HUES64 (cell line): ENCODE results near the gene GAREM1.

Experiments
- H3K27ac ChIP-seq: 2 replicates; pipeline ENCODE4 v1.7.0; 2013; ENCODE audit warnings: low read depth, low read length, inconsistent platforms
- H3K27me3 ChIP-seq: 2 replicates; pipeline ENCODE4 v1.6.1; 2013; ENCODE audit warnings: mild to moderate bottlenecking, low read length; ENCODE audit not compliant: insufficient read depth
- H3K36me3 ChIP-seq: 2 replicates; pipeline ENCODE4 v1.6.1; 2013; ENCODE audit warnings: mild to moderate bottlenecking, low read length; ENCODE audit not compliant: insufficient read depth
- H3K4me1 ChIP-seq: 2 replicates; pipeline ENCODE4 v1.6.1; 2013; ENCODE audit warnings: mild to moderate bottlenecking, low read length, moderate library complexity; ENCODE audit not compliant: insufficient read depth
- H3K4me3 ChIP-seq: 2 replicates; pipeline ENCODE4 v1.5.1; 2013; ENCODE audit warnings: mild to moderate bottlenecking, low read length, moderate library complexity
- H3K9ac ChIP-seq: 2 replicates; pipeline ENCODE4 v1.6.1; 2013; ENCODE audit warnings: mild to moderate bottlenecking, low read depth, low read length
- H3K9me3 ChIP-seq: 2 replicates; pipeline ENCODE4 v1.6.1; 2013; ENCODE audit warnings: low read depth, low read length; ENCODE audit not compliant: insufficient read depth
- WGBS: fragments of 150-250, 120-280 bp; methylation state at CpG from one replicate; pipeline ENCODE4 v1.1.7; 2013; ENCODE audit warnings: missing lambda C conversion rate; 5-methylcytosine and 5-hydroxymethylcytosine counted together

The GAREM1 gene

DNA sequence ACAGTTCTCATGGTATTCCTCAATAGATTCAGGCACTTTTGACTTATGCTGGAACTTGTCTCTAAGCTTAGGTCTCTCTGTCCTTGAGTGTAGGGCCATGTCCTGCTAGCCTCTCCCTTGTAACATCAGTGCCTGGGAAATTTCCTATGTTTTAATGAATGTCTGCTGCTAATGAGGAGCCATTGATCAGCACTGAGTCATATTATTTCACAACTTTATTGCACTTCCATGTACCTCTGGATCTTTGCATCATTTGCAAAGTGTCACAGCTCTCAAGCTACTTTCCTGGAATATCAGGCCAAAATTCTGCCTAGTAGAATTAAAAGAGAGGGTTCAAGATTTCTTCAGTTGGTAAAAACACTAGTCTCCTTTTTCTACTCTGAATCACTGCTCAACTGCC, 102.5 kb downstream of the GAREM1 start:
- H3K9ac ChIP-seq = no peak overlapping the region
- H3K4me3 ChIP-seq = no peak overlapping the region
- H3K4me1 ChIP-seq = no peaks in the 10 kb centered on the region; the same call in 1 of the 2 replicates
- H3K27me3 ChIP-seq = no peaks in the 10 kb centered on the region
- H3K36me3 ChIP-seq = no peaks in the 10 kb centered on the region
- H3K27ac ChIP-seq = no peak overlapping the region
- no peaks in the 10 kb centered on the region for H3K9me3 ChIP-seq

DNA sequence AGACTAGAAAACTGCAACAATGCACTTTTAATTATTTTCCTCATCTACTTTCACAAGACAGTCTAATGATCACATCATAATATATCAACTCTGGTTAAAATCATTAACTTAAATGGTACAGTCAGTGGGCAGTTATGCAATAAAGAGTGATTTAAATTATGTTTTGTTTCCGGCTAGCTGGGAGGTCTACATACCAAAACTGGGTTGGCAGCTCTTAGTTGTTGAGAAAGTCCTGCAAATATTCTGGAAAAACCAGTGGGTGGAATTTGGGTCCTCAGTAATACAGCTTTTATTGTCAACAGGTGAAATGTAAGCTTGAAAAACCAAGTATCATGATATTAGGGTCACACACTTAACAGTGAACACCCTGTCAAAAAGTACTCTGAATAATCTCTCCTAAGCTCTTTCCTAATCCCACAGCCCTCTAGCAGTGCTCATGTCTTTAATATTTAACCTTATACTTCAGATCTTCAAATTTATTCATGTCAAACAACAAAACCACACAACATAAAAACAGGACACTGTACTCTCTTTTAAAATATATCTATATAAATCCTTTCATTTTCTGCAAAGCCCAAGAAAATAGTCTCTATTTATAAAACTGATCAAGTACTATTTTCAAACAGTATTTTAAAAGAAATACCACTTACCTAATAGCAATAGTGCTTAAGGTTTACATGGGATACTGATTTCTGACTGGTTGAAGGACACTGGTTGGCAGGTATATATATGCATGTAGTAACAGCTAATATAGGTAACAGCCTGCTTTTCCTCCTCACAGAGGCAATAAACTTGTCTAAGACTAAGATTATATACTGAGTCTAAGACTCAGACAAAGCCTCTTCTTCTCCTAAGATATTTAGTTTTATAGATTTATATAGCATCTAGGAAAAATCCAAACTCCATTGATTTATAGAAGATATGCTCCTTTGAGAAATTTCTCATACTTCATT, 103.8 kb downstream of the GAREM1 start:
- no peak overlapping the region for H3K9ac ChIP-seq
- no peaks in the 10 kb centered on the region for H3K27me3 ChIP-seq
- no peak overlapping the region for H3K4me3 ChIP-seq
- no peak overlapping the region for H3K27ac ChIP-seq
- H3K4me1 ChIP-seq = 0 out of 2 replicates have a peak, but pooled peaks cover 3% of the 10 kb centered on the region
- no peaks in the 10 kb centered on the region for H3K36me3 ChIP-seq
- no peaks in the 10 kb centered on the region for H3K9me3 ChIP-seq
- 96% methylated on average over 1 of the region's 1 CpG for WGBS

DNA sequence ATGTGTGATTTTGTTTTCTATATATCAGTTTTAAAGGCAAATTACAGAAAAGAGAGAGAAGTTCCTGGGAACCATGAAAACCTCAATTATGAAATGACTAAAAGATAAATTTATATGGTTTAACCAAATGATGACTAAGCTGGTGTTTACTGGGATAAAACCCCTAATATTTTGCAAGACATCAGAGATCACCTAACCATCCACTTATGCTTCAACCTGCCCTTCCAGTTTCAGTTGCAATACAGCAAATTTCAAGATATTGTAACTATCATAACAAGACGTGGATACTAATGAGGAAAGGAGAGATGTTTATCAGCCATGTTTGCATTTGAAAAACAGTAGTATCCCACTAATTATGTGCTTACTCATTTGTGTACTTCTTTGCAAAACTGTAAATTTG, 108.2 kb downstream of the GAREM1 start:
- Histone ChIP-seq H3K27ac (no peak overlapping the region), H3K9me3 (no peaks in the 10 kb centered on the region), H3K27me3 (no peaks in the 10 kb centered on the region), H3K4me1 (peaks cover 6% of the 10 kb centered on the region; the same call in 1 of the 2 replicates), H3K36me3 (no peaks in the 10 kb centered on the region), H3K4me3 (no peak overlapping the region), H3K9ac (no peak overlapping the region)
- 83% methylated on average over 1 of the region's 1 CpG for WGBS

DNA sequence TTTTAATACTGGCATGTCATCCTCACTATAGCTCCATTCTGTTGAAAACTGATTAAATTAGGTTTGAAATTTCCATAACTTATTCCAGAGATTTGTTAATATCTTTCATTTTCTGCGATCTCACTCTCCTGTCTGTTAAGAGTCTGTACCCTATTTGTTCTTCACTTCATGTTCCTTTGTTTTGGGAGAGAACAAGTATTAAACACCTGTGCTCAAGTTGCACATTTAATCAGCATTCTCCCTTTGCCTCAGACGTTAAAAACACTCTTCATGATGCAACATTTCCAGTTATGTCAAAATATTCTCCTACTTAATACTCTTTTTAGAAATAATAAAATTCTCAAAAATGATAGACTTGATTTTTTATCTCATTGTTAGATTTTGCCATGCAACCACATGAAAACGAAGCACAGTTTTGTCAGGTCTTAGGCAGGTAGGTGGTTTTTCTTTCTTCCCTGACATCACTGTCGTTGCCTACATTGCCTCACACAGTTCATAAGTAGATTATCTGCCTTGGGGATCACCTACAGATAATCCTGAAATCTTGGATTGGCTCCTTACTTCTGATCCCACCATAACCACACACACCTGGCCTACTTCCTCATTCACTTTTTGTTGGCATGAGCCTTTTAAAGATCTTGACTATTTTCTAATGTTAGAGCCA, 109.9 kb downstream of the GAREM1 start:
- H3K36me3 ChIP-seq = no peaks in the 10 kb centered on the region
- H3K4me1 ChIP-seq = peaks cover 6% of the 10 kb centered on the region; the same call in 1 of the 2 replicates
- no peaks in the 10 kb centered on the region for H3K9me3 ChIP-seq
- WGBS = 91% methylated on average over 4 of the region's 4 CpGs
- no peak overlapping the region for H3K27ac ChIP-seq
- no peak overlapping the region for H3K9ac ChIP-seq
- H3K4me3 ChIP-seq = no peak overlapping the region
- no peaks in the 10 kb centered on the region for H3K27me3 ChIP-seq

DNA sequence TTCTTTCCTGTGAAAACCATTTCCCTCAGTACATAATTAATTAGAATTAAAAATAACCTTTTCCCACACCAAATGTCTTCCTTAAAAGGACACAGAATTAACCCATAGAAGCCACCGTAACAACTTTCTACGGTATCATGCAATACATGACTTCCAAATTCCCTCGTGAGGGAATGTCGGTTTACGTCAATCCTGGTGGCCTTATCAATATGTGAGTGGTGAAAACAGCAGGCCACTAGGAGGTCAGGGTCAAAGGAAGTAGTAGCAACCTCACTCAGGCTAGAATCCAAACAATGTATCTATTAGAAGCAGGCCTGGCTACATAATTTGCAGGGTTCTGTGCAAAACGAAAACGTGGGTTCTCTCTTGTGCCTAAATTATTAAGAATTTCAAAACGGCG, 112.2 kb downstream of the GAREM1 start:
- Histone ChIP-seq H3K36me3 (no peaks in the 10 kb centered on the region), H3K9ac (no peak overlapping the region), H3K9me3 (no peaks in the 10 kb centered on the region), H3K27me3 (no peaks in the 10 kb centered on the region), H3K4me1 (peaks cover 6% of the 10 kb centered on the region; the same call in 1 of the 2 replicates), H3K4me3 (no peak overlapping the region), H3K27ac (no peak overlapping the region)
- WGBS = 94% methylated on average over 9 of the region's 9 CpGs

DNA sequence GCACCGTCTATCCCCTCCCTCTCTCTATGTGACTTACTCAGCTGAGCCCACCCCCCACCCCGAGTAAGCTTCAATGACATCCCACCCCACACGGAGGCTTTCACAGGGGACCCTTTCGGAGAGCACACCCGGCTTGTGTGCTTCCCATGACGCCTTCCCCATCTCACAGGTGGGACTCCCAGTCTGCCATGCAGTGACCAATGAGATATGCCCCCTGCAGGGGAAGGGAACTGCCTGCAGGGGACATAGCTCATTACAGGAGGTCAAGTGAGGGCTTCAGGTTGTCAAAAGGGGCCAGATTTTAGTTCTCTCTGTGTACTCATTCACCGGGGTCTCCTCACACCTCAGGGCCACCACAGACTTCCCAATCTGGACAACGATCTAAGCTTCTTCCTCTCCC, 112.6 kb downstream of the GAREM1 start:
- no peak overlapping the region for H3K27ac ChIP-seq
- H3K9me3 ChIP-seq = no peaks in the 10 kb centered on the region
- H3K27me3 ChIP-seq = no peaks in the 10 kb centered on the region
- H3K9ac ChIP-seq = no peak overlapping the region
- H3K4me3 ChIP-seq = no peak overlapping the region
- peaks cover 6% of the 10 kb centered on the region; the same call in 1 of the 2 replicates for H3K4me1 ChIP-seq
- H3K36me3 ChIP-seq = no peaks in the 10 kb centered on the region
- 85% methylated on average over 8 of the region's 8 CpGs for WGBS

DNA sequence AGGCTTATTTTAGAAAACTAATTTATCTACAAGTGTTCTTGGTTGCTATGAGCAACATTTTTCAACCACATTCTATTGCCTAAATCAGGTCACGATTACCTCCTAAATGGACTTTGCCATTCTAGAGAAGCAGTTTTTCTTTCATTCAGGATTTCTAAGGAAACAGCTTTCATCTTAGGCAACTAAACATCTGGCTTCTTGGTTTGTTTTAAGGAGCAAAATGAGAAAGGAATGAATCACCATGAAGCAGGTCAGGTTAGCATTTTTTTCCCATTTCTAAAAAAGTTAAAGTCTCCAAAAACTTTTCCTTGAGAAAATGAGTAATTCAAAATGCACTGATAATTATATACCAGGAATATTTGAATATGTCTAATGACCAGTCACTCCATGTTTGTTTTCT, 114.8 kb downstream of the GAREM1 start:
- H3K4me3 ChIP-seq = no peak overlapping the region
- no peaks in the 10 kb centered on the region for H3K9me3 ChIP-seq
- H3K9ac ChIP-seq = no peak overlapping the region
- H3K27ac ChIP-seq = no peak overlapping the region
- peaks cover 3% of the 10 kb centered on the region; the same call in 1 of the 2 replicates for H3K4me1 ChIP-seq
- WGBS = 100% methylated on average over 1 of the region's 1 CpG
- no peaks in the 10 kb centered on the region for H3K36me3 ChIP-seq
- no peaks in the 10 kb centered on the region for H3K27me3 ChIP-seq

DNA sequence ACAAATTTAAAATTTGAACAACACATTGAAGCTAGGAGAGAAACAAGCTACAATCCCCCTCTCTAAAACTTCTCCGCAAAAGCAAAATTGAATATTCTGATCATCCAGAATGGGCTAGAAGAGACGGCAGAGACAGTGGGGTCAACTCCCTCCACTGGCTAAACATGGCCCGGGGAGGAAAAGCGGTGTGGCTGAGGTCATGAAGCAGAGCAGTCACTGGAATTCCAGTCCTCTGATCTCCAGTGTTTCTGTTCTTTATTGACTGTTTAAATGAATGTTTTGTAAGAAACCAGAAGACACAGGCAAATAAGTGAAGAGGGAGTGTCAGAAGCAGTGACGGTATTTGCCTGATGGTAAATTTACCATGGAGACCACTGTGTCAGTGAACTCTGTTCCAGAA, 116.2 kb downstream of the GAREM1 start:
- WGBS = 90% methylated on average over 5 of the region's 5 CpGs
- H3K36me3 ChIP-seq = no peaks in the 10 kb centered on the region
- no peaks in the 10 kb centered on the region for H3K9me3 ChIP-seq
- H3K4me1 ChIP-seq = peaks cover 11% of the 10 kb centered on the region; the same call in 1 of the 2 replicates
- H3K27me3 ChIP-seq = no peaks in the 10 kb centered on the region
- H3K9ac ChIP-seq = no peak overlapping the region
- no peak overlapping the region for H3K4me3 ChIP-seq
- H3K27ac ChIP-seq = no peak overlapping the region

DNA sequence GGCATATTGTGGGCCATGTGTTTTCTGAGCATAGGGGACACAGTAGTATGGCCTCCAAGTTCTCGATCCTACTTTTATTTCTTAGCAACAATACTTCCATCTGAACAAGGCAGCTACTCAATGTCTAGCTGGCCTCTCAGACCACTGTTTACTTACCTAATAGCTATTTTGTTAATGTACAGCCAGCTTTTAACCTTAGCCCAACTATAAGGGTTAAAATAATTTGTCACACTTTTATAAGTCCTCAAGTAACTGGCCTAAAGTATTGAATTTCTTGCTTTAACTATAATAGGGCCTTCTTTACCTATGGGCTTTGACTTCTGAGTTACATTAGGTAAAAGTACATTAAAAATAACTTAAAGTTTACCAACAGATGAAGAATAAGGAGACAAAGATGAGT, 117.4 kb downstream of the GAREM1 start:
- no peak overlapping the region for H3K4me3 ChIP-seq
- H3K9me3 ChIP-seq = no peaks in the 10 kb centered on the region
- no peaks in the 10 kb centered on the region for H3K36me3 ChIP-seq
- WGBS = 89% methylated on average over 1 of the region's 1 CpG
- peaks cover 11% of the 10 kb centered on the region; the same call in 1 of the 2 replicates for H3K4me1 ChIP-seq
- H3K9ac ChIP-seq = no peak overlapping the region
- H3K27ac ChIP-seq = no peak overlapping the region
- H3K27me3 ChIP-seq = no peaks in the 10 kb centered on the region

DNA sequence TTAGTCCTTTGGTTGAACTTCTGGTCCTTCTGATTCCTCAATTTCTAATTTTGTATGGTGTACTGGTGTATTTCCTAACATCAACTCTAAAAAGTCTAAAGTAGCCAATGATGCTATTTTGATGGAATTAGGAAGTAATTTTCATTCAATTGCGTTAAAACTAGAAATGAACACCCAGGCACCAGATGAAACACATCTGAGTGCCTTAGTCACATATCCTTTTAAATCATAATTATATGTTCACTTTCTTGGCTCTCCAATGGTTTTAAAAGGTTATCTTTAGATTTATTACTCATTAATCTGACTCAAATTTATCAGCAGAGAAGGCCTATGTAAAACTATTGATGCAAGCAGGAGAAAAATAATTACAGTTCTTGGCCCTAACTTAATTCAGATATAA, 119.7 kb downstream of the GAREM1 start:
- Histone ChIP-seq H3K9me3 (no peaks in the 10 kb centered on the region), H3K36me3 (no peaks in the 10 kb centered on the region), H3K27me3 (no peaks in the 10 kb centered on the region), H3K4me1 (peaks cover 23% of the 10 kb centered on the region; the same call in 1 of the 2 replicates), H3K9ac (no peak overlapping the region), H3K27ac (no peak overlapping the region), H3K4me3 (no peak overlapping the region)
- WGBS = 100% methylated on average over 1 of the region's 1 CpG

DNA sequence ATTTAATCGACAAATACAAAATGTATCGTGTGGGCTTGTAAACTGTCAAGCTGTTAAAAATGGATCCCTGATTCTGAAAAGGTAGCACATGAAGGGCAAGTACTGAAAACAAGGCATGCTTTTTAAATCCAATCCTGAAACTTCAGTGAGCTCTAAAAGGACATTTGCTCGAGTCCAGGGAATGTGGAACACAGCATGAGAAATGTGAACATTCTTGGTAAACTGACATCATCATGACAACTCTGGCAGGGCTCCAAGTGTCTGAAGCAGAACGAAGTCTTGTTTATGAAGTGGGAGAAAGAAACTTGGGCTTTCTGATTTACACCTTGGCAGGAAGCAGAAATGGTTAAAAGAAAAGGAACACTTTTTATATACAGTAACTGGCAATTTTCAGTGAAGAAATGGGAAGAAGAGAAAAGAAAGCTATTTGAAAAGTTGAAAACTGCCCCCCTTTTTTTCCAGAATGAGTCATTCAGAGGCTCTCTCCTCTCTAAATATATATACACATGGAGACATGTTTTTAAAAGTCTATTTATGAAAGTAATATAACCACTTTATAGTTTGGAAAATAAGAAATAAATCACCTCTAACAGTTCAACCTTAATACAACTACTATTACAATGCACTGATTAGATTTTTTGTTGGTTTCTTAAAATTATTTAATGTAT, 120.8 kb downstream of the GAREM1 start:
- Histone ChIP-seq H3K27ac (no peak overlapping the region), H3K9ac (no peak overlapping the region)
- WGBS = 84% methylated on average over 4 of the region's 4 CpGs

More for the DNA sequence above, 120.8 kb downstream of the GAREM1 start:
- peaks cover 23% of the 10 kb centered on the region; the same call in 1 of the 2 replicates for H3K4me1 ChIP-seq
- H3K9me3 ChIP-seq = no peaks in the 10 kb centered on the region
- H3K36me3 ChIP-seq = no peaks in the 10 kb centered on the region
- H3K27me3 ChIP-seq = no peaks in the 10 kb centered on the region
- H3K4me3 ChIP-seq = no peak overlapping the region
